Endothelial cell of umbilical vein (primary cell): ENCODE data around the gene GSDMA. TPM values are rescaled to one million over a fixed set of nuclear protein-coding genes. Genes with fewer than 3 reads are reported as not detected.

ENCODE experiments used
- BruUV-seq: library from RNA; stranded (reverse); fragments of 400-500 nt; replicated peaks from 2 replicates; lab custom pipeline; 2021; lab: Mats Ljungman, UMichigan
- CTCF ChIA-PET: fragments of 300-600, 350-600 bp; sonication (Branson Sonifier 250); formaldehyde crosslinking; loops from one replicate; lab custom pipeline; 2021; ENCODE audit warnings: antibody characterized with exemption, inconsistent platforms; lab: Charles Lee
- POLR2A ChIA-PET: fragments of 300-600, 350-600 bp; sonication (Branson Sonifier 250); formaldehyde crosslinking; loops from one replicate; lab custom pipeline; 2021; ENCODE audit warnings: antibody characterized with exemption, inconsistent platforms; lab: Charles Lee
- DNase-seq: peaks from one replicate; pipeline ENCODE4 v3.0.0-alpha.2; 2011; ENCODE audit warnings: low read depth, low spot score
- FAIRE-seq: peaks from 2 replicates; lab custom pipeline; 2011; peaks lifted over from hg19 to GRCh38; lab: Jason Lieb, UNC
- H2AFZ ChIP-seq: 2 replicates; pipeline ENCODE4 v1.6.0; 2012; ENCODE audit warnings: low read depth, low read length, control low read depth, inconsistent platforms
- H3K27ac ChIP-seq: 2 replicates; pipeline ENCODE4 v1.5.1; 2011; ENCODE audit warnings: low read depth, mild to moderate bottlenecking, control low read depth, low read length, moderate library complexity; ENCODE audit not compliant: insufficient read depth
- H3K27me3 ChIP-seq, 2 experiments: 2 replicates each; pipeline versions ENCODE4 v1.6.0 to v1.6.1; 2011; ENCODE audit warnings: low read length in 2 of 2, mixed read lengths in 1 of 2; ENCODE audit not compliant: control insufficient read depth in 2 of 2, insufficient read depth in 2 of 2
- H3K36me3 ChIP-seq, 2 experiments: 2 replicates in 1 of 2; 3 replicates in 1 of 2; pipeline ENCODE4 v1.5.1; 2011; ENCODE audit warnings: low read length in 2 of 2, mild to moderate bottlenecking in 1 of 2, moderate library complexity in 1 of 2; ENCODE audit not compliant: control insufficient read depth in 2 of 2, insufficient read depth in 2 of 2; ENCODE audit errors: extremely low read depth in 1 of 2
- H3K4me1 ChIP-seq: 3 replicates; pipeline ENCODE4 v1.5.1; 2011; ENCODE audit warnings: mild to moderate bottlenecking, low read length; ENCODE audit not compliant: control insufficient read depth, insufficient read depth; ENCODE audit errors: extremely low read depth
- H3K4me2 ChIP-seq: 2 replicates; pipeline ENCODE4 v1.6.1; 2011; ENCODE audit warnings: low read length, control low read depth, mixed read lengths; ENCODE audit not compliant: insufficient read depth
- H3K4me3 ChIP-seq, 3 experiments: fragments of 200-600 bp in 1 of 3; sonication (generic), shearing (Covaris generic) in 1 of 3; replicated peaks in 1 of 3; 2 replicates each; pipeline ENCODE4 v1.5.1; 2011 to 2016; ENCODE audit warnings: control low read depth in 3 of 3, low read length in 3 of 3, mild to moderate bottlenecking in 2 of 3, inconsistent platforms in 1 of 3, low read depth in 1 of 3, moderate library complexity in 1 of 3; ENCODE audit not compliant: insufficient read depth in 1 of 3
- H3K79me2 ChIP-seq: 2 replicates; pipeline ENCODE4 v1.6.0; 2012; ENCODE audit warnings: low read length, inconsistent platforms; ENCODE audit not compliant: control insufficient read depth, insufficient read depth
- H3K9ac ChIP-seq: replicated peaks from 2 replicates; pipeline ENCODE3; 2011; ENCODE audit warnings: low read length, control low read depth; ENCODE audit not compliant: insufficient read depth; ENCODE audit errors: extremely low read depth
- H3K9me1 ChIP-seq: replicated peaks from 3 replicates; pipeline ENCODE4 v1.6.0; 2011; ENCODE audit warnings: mild to moderate bottlenecking, low read length; ENCODE audit not compliant: control insufficient read depth, insufficient read depth; ENCODE audit errors: extremely low read depth
- H3K9me3 ChIP-seq: replicated peaks from 2 replicates; pipeline ENCODE4 v1.5.1; 2012; ENCODE audit warnings: low read length, inconsistent platforms; ENCODE audit not compliant: control insufficient read depth, insufficient read depth
- H4K20me1 ChIP-seq: replicated peaks from 2 replicates; pipeline ENCODE3; 2011; ENCODE audit warnings: mild to moderate bottlenecking, low read length; ENCODE audit not compliant: control insufficient read depth, insufficient read depth; ENCODE audit errors: extremely low read depth
- EZH2 ChIP-seq: IDR thresholded peaks from 2 replicates; pipeline ENCODE4 v1.6.1; 2012; ENCODE audit warnings: borderline replicate concordance, low read depth, mild to moderate bottlenecking, moderate library complexity, low read length, inconsistent platforms; ENCODE audit not compliant: severe bottlenecking
- FOS ChIP-seq: IDR thresholded peaks from 2 replicates; pipeline ENCODE4 v1.6.1; 2011; ENCODE audit warnings: mild to moderate bottlenecking, low read length, moderate library complexity, borderline replicate concordance; ENCODE audit not compliant: insufficient read depth
- GATA2 ChIP-seq: IDR thresholded peaks from 2 replicates; pipeline ENCODE4 v1.7.0; 2011; ENCODE audit warnings: low read depth, mild to moderate bottlenecking, moderate library complexity, mixed read lengths, low read length; ENCODE audit not compliant: insufficient read length, insufficient read depth
- JUN ChIP-seq: IDR thresholded peaks from 2 replicates; pipeline ENCODE4 v1.6.1; 2011; ENCODE audit warnings: borderline replicate concordance, low read depth; ENCODE audit not compliant: insufficient read length, insufficient read depth
- MYC ChIP-seq: IDR thresholded peaks from one replicate; pipeline ENCODE4 v1.6.1; 2011; ENCODE audit warnings: mild to moderate bottlenecking, low read depth, low read length
- POLR2A ChIP-seq: IDR thresholded peaks from 2 replicates; pipeline ENCODE4 v1.6.1; 2012; ENCODE audit warnings: low read depth, mild to moderate bottlenecking, control low read depth, low read length
- POLR2AphosphoS5 ChIP-seq: IDR thresholded peaks from 2 replicates; pipeline ENCODE4 v1.6.1; 2012; ENCODE audit warnings: low read depth, mild to moderate bottlenecking, control low read depth, low read length, moderate library complexity; ENCODE audit not compliant: insufficient read depth
- dilution Hi-C: fragments of 300-500 bp; cut with MboI; formaldehyde crosslinking; loops from one replicate; pipeline ENCODE4 v1.15.0; 2019; ENCODE audit warnings: low sequenced_read_pairs; ENCODE audit not compliant: extremely low pct_ligation_motif_present
- intact Hi-C: fragments of 100-400 bp; cut with micrococcal nuclease; formaldehyde crosslinking; loops from one replicate; pipeline ENCODE4 v1.10.0; 2022
- polyA plus RNA-seq, 4 experiments: library from polyadenylated mRNA; depleted of rRNA in 3 of 4; stranded (reverse) in 3 of 4; unstranded in 1 of 4; fragments of >200 nt; gene quantifications; 2 replicates each; pipeline versions ENCODE4 v1.2.1 to v1.2.3, GENCODE V29; 2011 to 2012; ENCODE audit warnings: missing spikeins in 1 of 4
- total RNA-seq: library from RNA; stranded (reverse); gene quantifications from 2 replicates; pipeline ENCODE4 v1.2.3, GENCODE V29; 2021
- TF ChIP-seq, protein P1 (sequence below), 2 donors: IDR thresholded peaks; 1 replicate in 1 of 2; 2 replicates in 1 of 2; pipeline ENCODE4 v1.5.1; 2011; ENCODE audit warnings: low read length in 2 of 2, mild to moderate bottlenecking in 2 of 2, moderate library complexity in 2 of 2, control low read depth in 1 of 2, inconsistent platforms in 1 of 2, low read depth in 1 of 2; ENCODE audit not compliant: insufficient read depth in 1 of 2; ENCODE audit errors: extremely low read depth in 1 of 2
- TF ChIP-seq, protein P2 (sequence below): IDR thresholded peaks from 2 replicates; pipeline ENCODE4 v1.6.1; 2011; ENCODE audit not compliant: insufficient read depth, insufficient read length

The GSDMA gene
- total and polyA plus RNA-seq, 2 donors (not counting 3 experiments of a cell fraction or from before 2014, with no cell fraction given), result not detected

DNA sequence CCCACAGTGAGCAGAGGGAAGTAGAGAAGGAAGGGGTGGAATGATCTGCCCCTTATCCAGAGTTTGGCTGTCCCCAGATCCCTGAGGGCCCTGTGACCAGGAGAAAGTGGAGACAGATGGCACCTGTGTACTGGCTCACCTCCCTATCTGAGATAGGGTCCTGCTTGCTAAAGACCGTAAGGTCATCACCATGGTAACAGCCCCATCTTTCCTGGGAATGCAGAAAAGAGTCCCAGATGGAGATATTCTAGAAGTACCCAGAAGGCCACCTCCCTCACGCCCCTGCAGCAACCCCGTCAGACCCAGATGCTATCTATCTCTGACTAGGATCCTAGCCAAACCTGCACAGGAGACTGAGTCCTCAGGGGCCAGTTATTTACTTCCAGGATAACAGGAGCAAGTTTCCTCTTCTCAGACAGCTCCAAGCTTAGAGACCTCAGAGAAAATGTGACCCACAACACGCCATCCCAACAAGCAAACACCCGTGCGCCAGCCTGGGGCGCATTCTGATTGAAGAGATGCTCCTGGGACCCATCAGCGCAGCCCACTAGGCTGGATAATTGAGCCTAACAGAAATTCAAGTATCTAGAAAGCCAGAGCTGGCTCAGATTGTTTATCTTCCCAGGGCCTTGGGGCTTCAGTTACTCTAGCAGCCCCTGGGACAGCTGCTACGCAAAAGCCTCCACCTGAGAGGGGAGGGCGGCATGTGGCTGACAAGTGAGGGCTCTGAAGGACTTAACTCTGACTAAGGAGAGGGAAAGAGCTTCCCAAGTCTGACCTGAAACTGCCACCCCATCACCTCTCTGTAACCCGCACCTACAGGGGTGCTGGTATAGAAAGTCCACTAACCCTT lies 37.3 kb upstream of the GSDMA start:
- Histone ChIP-seq H3K9me1 (no peaks in the 10 kb centered on the region), H3K27ac (no peak overlapping the region), H2AFZ (no peak overlapping the region), H3K4me1 (peaks cover 43% of the 10 kb centered on the region), H3K9me3 (no peaks in the 10 kb centered on the region), H3K4me3 (no peak overlapping the region), H3K36me3 (peaks cover 3 to 28% of the 10 kb centered on the region in 2 experiments), H3K79me2 (peaks cover 24% of the 10 kb centered on the region), H3K27me3 (no peaks in the 10 kb centered on the region), H4K20me1 (no peaks in the 10 kb centered on the region), H3K9ac (no peak overlapping the region), H3K4me2 (no peak overlapping the region)
- dilution Hi-C loops, result no loop called here
- FAIRE-seq (no peak), DNase-seq (no peak)
- CTCF ChIA-PET, result interaction anchor here (1.0 to 2.2 kb wide), 3 partner anchors 10 to 33 kb away, joined by 3 to 9 read pairs (median 4); no protein-coding TSS in a partner anchor
- POLR2A ChIA-PET, result no interaction called here
- BruUV-seq, result no TSS peak
- intact Hi-C loops, result loop anchor here (2.0 kb wide), 1 partner anchor 55 kb away; the partner anchor contains the start of gene PSMD3
- TF ChIP-seq POLR2AphosphoS5 (no peak), FOS (no peak), EZH2 (no peak), MYC (no peak), POLR2A (no peak), JUN (no peak), GATA2 (no peak)
- TF ChIP-seq, protein P1, sequence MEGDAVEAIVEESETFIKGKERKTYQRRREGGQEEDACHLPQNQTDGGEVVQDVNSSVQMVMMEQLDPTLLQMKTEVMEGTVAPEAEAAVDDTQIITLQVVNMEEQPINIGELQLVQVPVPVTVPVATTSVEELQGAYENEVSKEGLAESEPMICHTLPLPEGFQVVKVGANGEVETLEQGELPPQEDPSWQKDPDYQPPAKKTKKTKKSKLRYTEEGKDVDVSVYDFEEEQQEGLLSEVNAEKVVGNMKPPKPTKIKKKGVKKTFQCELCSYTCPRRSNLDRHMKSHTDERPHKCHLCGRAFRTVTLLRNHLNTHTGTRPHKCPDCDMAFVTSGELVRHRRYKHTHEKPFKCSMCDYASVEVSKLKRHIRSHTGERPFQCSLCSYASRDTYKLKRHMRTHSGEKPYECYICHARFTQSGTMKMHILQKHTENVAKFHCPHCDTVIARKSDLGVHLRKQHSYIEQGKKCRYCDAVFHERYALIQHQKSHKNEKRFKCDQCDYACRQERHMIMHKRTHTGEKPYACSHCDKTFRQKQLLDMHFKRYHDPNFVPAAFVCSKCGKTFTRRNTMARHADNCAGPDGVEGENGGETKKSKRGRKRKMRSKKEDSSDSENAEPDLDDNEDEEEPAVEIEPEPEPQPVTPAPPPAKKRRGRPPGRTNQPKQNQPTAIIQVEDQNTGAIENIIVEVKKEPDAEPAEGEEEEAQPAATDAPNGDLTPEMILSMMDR (IDR thresholded peaks at IDR 0.05; ENCODE audit: extremely low read depth in 1 of 2, insufficient read depth in 1 of 2, low read depth in 1 of 2, low read length in 2 of 2), result no peak
- TF ChIP-seq, protein P2, sequence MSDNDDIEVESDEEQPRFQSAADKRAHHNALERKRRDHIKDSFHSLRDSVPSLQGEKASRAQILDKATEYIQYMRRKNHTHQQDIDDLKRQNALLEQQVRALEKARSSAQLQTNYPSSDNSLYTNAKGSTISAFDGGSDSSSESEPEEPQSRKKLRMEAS, result no peak
